ENCODE measurements around the gene ODAM.

DNA sequence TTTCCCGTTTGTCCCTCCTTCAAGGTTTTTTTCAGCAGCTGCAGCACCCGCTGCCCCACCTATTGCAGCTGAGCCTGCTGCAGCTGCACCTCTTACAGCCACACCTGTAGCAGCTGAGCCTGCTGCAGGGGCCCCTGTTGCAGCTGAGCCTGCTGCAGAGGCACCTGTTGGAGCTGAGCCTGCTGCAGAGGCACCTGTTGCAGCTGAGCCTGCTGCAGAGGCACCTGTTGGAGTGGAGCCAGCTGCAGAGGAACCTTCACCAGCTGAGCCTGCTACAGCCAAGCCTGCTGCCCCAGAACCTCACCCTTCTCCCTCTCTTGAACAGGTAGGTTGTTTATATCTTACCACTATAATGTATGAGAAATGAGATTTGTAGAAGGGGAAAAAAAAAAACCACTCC, 36.9 kb upstream of the ODAM start:
- TF ChIP-seq YY1 (IDR thresholded peaks at IDR 0.05; ENCODE audit: insufficient read depth, insufficient read length) = no peak
- no peak for TF ChIP-seq ZNF274 (IDR thresholded peaks at IDR 0.05; ENCODE audit: low read depth, low read length)
- no peak for TF ChIP-seq SUZ12 (IDR thresholded peaks at IDR 0.05; ENCODE audit: extremely low read depth, insufficient read depth, insufficient read length)

All from NT2/D1 (cell line).